ENCODE measurements around the gene PTBP2.

Gene PTBP2

GRCh38 chr1:96825950-96826576 is 104.5 kb downstream of the PTBP2 start:
- DNase-seq: no peak

GRCh38 chr1:96833376-96833775 is 111.8 kb downstream of the PTBP2 start:
- no peak for DNase-seq

GRCh38 chr1:96834986-96835385 is 113.4 kb downstream of the PTBP2 start:
- DNase-seq: no peak

- DNase-seq: no peak
Observed at GRCh38 chr1:96837057-96837780, 115.6 kb downstream of the PTBP2 start.

GRCh38 chr1:96837781-96838216 is 116.2 kb downstream of the PTBP2 start:
- DNase-seq: no peak

GRCh38 chr1:96840396-96840795 is 118.8 kb downstream of the PTBP2 start:
- DNase-seq: no peak

- no peak for DNase-seq
Observed at GRCh38 chr1:96842215-96842614, 120.6 kb downstream of the PTBP2 start.

- DNase-seq: no peak
Observed at GRCh38 chr1:96843196-96843595, 121.6 kb downstream of the PTBP2 start.

- DNase-seq: no peak
Observed at GRCh38 chr1:96843601-96844000, 122.0 kb downstream of the PTBP2 start.

GRCh38 chr1:96845464-96845863 is 123.9 kb downstream of the PTBP2 start:
- no peak for DNase-seq

GRCh38 chr1:96861836-96862235 is 140.3 kb downstream of the PTBP2 start:
- no peak for DNase-seq

GRCh38 chr1:96863449-96863848 is 141.9 kb downstream of the PTBP2 start:
- DNase-seq: no peak
